ENCODE measurements around the gene VPS13D. TPM values are rescaled to one million over a fixed set of nuclear protein-coding genes. Genes with fewer than 3 reads are reported as not detected.

Gene VPS13D
- total RNA-seq, 1 experiment from 2014 or later = 30.7 TPM

GRCh38 chr1:12206792-12207424, 22.9 kb upstream of the VPS13D start:
- Histone ChIP-seq H3K27ac (ENCODE audit: low read length) (no peak overlapping the region), H4K20me1 (ENCODE audit: low read length) (no peaks in the 10 kb centered on the region), H3K9ac (ENCODE audit: low read length) (no peak overlapping the region), H3K4me3 (ENCODE audit: low read length) (no peak overlapping the region), H3K9me3 (ENCODE audit: low read length) (no peaks in the 10 kb centered on the region), H3K27me3 (ENCODE audit: low read length) (no peaks in the 10 kb centered on the region), H3K4me1 (ENCODE audit: insufficient read depth, low read length) (no peaks in the 10 kb centered on the region), H3K4me2 (ENCODE audit: low read length) (no peak overlapping the region), H2AFZ (ENCODE audit: low read length) (no peak overlapping the region), H3K36me3 (ENCODE audit: low read depth, low read length) (no peaks in the 10 kb centered on the region), H3K9me2 (replicated peaks; ENCODE audit: low read length) (no peaks in the 10 kb centered on the region), H3F3A (ENCODE audit: low read length, unreplicated experiment) (no peaks in the 10 kb centered on the region), H3K79me2 (ENCODE audit: low read length) (no peaks in the 10 kb centered on the region)
- BruUV-seq (replicated peaks) = no TSS peak
- TF ChIP-seq EZH2phosphoT487 (IDR thresholded peaks at IDR 0.05; ENCODE audit: borderline replicate concordance, low read length) = no peak
- TF ChIP-seq EZH2 (IDR thresholded peaks at IDR 0.05; ENCODE audit: low read length, unreplicated experiment) = no peak
- no peak for TF ChIP-seq CTCF (conservative IDR thresholded peaks at IDR 0.05; ENCODE audit: low read depth, low read length)
- POLR2A ChIA-PET (ENCODE audit: unreplicated experiment) = interaction anchor here (0.6 to 0.9 kb wide), 2 partner anchors 74 to 82 kb away, joined by 3 to 7 read pairs; no protein-coding TSS in a partner anchor
- intact Hi-C loops (cut with micrococcal nuclease) = no loop called here
- ATAC-seq (no peak), DNase-seq (no peak)
- CTCF ChIA-PET = interaction anchor here (0.6 kb wide), 1 partner anchor 82 kb away, joined by 3 read pairs; no protein-coding TSS in a partner anchor

- Histone ChIP-seq H3K9ac (ENCODE audit: low read length) (no peak overlapping the region), H3K36me3 (ENCODE audit: low read depth, low read length) (no peaks in the 10 kb centered on the region), H3K9me2 (replicated peaks; ENCODE audit: low read length) (no peaks in the 10 kb centered on the region), H3K4me3 (ENCODE audit: low read length) (no peak overlapping the region), H3K9me3 (ENCODE audit: low read length) (no peaks in the 10 kb centered on the region), H3K27me3 (ENCODE audit: low read length) (peaks cover 3% of the 10 kb centered on the region; the same call in 1 of the 2 replicates), H4K20me1 (ENCODE audit: low read length) (no peaks in the 10 kb centered on the region), H3K4me2 (ENCODE audit: low read length) (no peak overlapping the region), H3F3A (ENCODE audit: low read length, unreplicated experiment) (no peaks in the 10 kb centered on the region), H2AFZ (ENCODE audit: low read length) (no peak overlapping the region), H3K79me2 (ENCODE audit: low read length) (no peaks in the 10 kb centered on the region), H3K27ac (ENCODE audit: low read length) (no peak overlapping the region), H3K4me1 (ENCODE audit: insufficient read depth, low read length) (no peaks in the 10 kb centered on the region)
- BruUV-seq (replicated peaks) = no TSS peak
- TF ChIP-seq EZH2 (IDR thresholded peaks at IDR 0.05; ENCODE audit: low read length, unreplicated experiment) (no peak), EZH2phosphoT487 (IDR thresholded peaks at IDR 0.05; ENCODE audit: borderline replicate concordance, low read length) (no peak)
- intact Hi-C loops (cut with micrococcal nuclease) = loop anchor here (1.0 kb wide), 1 partner anchor 83 kb away; no protein-coding TSS in a partner anchor
- ChIA-PET CTCF (interaction anchor here (0.8 kb wide), 1 partner anchor 83 kb away, joined by 4 read pairs; no protein-coding TSS in a partner anchor), POLR2A (ENCODE audit: unreplicated experiment) (no interaction called here)
- no peak for ATAC-seq
- no peak for DNase-seq
Measured at GRCh38 chr1:12208271-12208670, 21.6 kb upstream of the VPS13D start.

- no peak overlapping the region for H3K4me2 ChIP-seq (ENCODE audit: low read length)
- H3K27me3 ChIP-seq (ENCODE audit: low read length) = peaks cover 3% of the 10 kb centered on the region; the same call in 1 of the 2 replicates
- no peak overlapping the region for H3K27ac ChIP-seq (ENCODE audit: low read length)
- H3K4me1 ChIP-seq (ENCODE audit: insufficient read depth, low read length) = no peaks in the 10 kb centered on the region
- H4K20me1 ChIP-seq (ENCODE audit: low read length) = no peaks in the 10 kb centered on the region
- H3K9ac ChIP-seq (ENCODE audit: low read length) = no peak overlapping the region
- intact Hi-C loops (cut with micrococcal nuclease) = loop anchor here (1.0 kb wide), 1 partner anchor 84 kb away; no protein-coding TSS in a partner anchor
- CTCF ChIA-PET = no interaction called here
- H3K4me3 ChIP-seq (ENCODE audit: low read length) = no peak overlapping the region
- POLR2A ChIA-PET (ENCODE audit: unreplicated experiment) = no interaction called here
- no peak overlapping the region for H2AFZ ChIP-seq (ENCODE audit: low read length)
- TF ChIP-seq EZH2 (IDR thresholded peaks at IDR 0.05; ENCODE audit: low read length, unreplicated experiment) (no peak), CTCF (conservative IDR thresholded peaks at IDR 0.05; ENCODE audit: low read depth, low read length) (peak; percentile 89)
- no peaks in the 10 kb centered on the region for H3K9me2 ChIP-seq (replicated peaks; ENCODE audit: low read length)
- peak; percentile 87 for DNase-seq
- H3K79me2 ChIP-seq (ENCODE audit: low read length) = no peaks in the 10 kb centered on the region
- H3F3A ChIP-seq (ENCODE audit: low read length, unreplicated experiment) = no peaks in the 10 kb centered on the region
- ATAC-seq = peak; percentile 95
- no peaks in the 10 kb centered on the region for H3K36me3 ChIP-seq (ENCODE audit: low read depth, low read length)
- no peaks in the 10 kb centered on the region for H3K9me3 ChIP-seq (ENCODE audit: low read length)
- no TSS peak for BruUV-seq (replicated peaks)
Measured at GRCh38 chr1:12208764-12209494, 20.9 kb upstream of the VPS13D start.

Data from PC-3 (cell line).